Measurements from ENCODE around the gene RAB3GAP1. TPM values are rescaled to one million over a fixed set of nuclear protein-coding genes. Genes with fewer than 3 reads are reported as not detected.

The RAB3GAP1 gene
- total and polyA plus RNA-seq, 7 donors: 18.6 to 70.2 (median 54.5) TPM

DNA sequence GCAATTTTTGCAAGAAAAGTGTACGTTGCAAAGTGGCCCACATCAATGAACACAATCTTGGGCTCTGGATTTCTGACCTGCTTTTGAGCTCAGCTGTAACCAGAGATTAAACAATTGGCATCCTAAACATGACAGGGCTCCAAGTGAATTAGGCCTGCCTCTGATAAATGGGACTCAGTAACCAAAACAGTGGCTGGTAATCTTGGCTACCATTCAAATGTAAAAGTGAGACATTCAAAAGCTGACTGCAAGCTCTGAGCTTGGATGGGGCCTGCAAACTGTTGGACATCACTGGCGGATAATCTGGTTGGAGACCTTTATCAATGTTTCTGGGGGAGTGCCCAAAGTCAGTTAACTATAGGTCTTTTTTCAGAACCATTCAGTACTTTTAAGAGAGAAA lies 160.7 kb downstream of the RAB3GAP1 start:
- WGBS, 2 donors: 81 to 93% methylated on average over 2 of the region's 2 CpGs
- no peak for DNase-seq
- intact Hi-C loops (cut with DNase I): no loop called here

DNA sequence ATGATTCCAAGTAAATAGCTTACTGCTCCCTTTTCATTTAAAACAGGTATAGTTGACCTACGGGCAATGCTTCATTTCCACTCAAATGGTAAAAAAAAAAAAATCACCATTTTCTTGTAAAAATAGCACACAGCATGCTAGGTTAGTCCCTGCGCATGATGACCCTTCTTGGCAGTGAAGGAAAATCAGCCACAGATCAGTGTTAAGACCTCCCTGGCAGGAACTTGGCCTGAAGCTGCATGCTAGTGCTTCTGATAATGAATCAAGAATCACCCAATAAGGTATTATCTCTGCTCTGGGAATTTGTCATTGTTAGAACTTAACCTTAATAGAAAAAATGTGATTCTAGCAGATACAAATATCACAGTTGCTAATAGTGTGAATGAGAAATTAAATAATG lies 166.3 kb downstream of the RAB3GAP1 start:
- no peak overlapping the region for H3K27ac ChIP-seq
- intact Hi-C loops (cut with DNase I): no loop called here
- no peak for DNase-seq
- H3K27me3 ChIP-seq: no peaks in the 10 kb centered on the region
- no peaks in the 10 kb centered on the region for H3K36me3 ChIP-seq
- 96 to 97% methylated on average over 2 of the region's 2 CpGs for WGBS, 2 donors
- H3K4me3 ChIP-seq: no peak overlapping the region
- no peaks in the 10 kb centered on the region for H3K4me1 ChIP-seq
- H3K9me3 ChIP-seq: no peaks in the 10 kb centered on the region
- TF ChIP-seq, protein P1, sequence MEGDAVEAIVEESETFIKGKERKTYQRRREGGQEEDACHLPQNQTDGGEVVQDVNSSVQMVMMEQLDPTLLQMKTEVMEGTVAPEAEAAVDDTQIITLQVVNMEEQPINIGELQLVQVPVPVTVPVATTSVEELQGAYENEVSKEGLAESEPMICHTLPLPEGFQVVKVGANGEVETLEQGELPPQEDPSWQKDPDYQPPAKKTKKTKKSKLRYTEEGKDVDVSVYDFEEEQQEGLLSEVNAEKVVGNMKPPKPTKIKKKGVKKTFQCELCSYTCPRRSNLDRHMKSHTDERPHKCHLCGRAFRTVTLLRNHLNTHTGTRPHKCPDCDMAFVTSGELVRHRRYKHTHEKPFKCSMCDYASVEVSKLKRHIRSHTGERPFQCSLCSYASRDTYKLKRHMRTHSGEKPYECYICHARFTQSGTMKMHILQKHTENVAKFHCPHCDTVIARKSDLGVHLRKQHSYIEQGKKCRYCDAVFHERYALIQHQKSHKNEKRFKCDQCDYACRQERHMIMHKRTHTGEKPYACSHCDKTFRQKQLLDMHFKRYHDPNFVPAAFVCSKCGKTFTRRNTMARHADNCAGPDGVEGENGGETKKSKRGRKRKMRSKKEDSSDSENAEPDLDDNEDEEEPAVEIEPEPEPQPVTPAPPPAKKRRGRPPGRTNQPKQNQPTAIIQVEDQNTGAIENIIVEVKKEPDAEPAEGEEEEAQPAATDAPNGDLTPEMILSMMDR (IDR thresholded peaks at IDR 0.05): no peak
- no peak for TF ChIP-seq EP300 (IDR thresholded peaks at IDR 0.05)
- TF ChIP-seq POLR2A (IDR thresholded peaks at IDR 0.05): no peak
- no peak for TF ChIP-seq POLR2AphosphoS5 (IDR thresholded peaks at IDR 0.05)

More for the DNA sequence above, 160.7 kb downstream of the RAB3GAP1 start:
- TF ChIP-seq POLR2AphosphoS5 (IDR thresholded peaks at IDR 0.05): no peak
- TF ChIP-seq, protein P1 (IDR thresholded peaks at IDR 0.05): no peak
- TF ChIP-seq POLR2A (IDR thresholded peaks at IDR 0.05): no peak
- TF ChIP-seq EP300 (IDR thresholded peaks at IDR 0.05): no peak
- H3K4me3 ChIP-seq: no peak overlapping the region
- H3K9me3 ChIP-seq: no peaks in the 10 kb centered on the region
- H3K36me3 ChIP-seq: no peaks in the 10 kb centered on the region
- no peaks in the 10 kb centered on the region for H3K4me1 ChIP-seq
- H3K27me3 ChIP-seq: no peaks in the 10 kb centered on the region
- H3K27ac ChIP-seq: no peak overlapping the region

DNA sequence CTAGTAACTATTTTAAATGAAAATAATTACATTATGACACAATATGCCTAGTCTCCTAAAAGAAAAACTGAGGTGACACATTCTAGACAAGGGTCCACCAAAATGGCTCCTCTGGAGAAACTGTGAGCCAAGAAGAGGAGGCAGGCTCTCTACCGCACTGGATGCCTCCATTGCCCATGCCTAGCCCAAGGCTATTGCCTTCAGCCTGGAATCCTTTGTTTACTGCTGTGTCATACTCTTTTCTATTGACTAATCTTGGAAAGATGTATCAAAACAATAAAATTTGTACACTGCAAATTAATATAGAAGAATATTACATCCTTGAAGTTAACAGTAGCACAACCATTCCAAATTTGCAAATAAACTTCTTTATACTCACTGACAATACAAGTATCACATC lies 167.1 kb downstream of the RAB3GAP1 start:
- intact Hi-C loops (cut with DNase I): no loop called here
- H3K4me3 ChIP-seq: no peak overlapping the region
- no peaks in the 10 kb centered on the region for H3K27me3 ChIP-seq
- H3K36me3 ChIP-seq: no peaks in the 10 kb centered on the region
- DNase-seq: no peak
- H3K4me1 ChIP-seq: no peaks in the 10 kb centered on the region
- TF ChIP-seq EP300 (IDR thresholded peaks at IDR 0.05): no peak
- TF ChIP-seq POLR2A (IDR thresholded peaks at IDR 0.05): no peak
- no peak for TF ChIP-seq POLR2AphosphoS5 (IDR thresholded peaks at IDR 0.05)
- TF ChIP-seq, protein P1 (IDR thresholded peaks at IDR 0.05): no peak
- 97 to 100% methylated on average over 1 of the region's 1 CpG for WGBS, 2 donors
- no peaks in the 10 kb centered on the region for H3K9me3 ChIP-seq
- H3K27ac ChIP-seq: no peak overlapping the region

Small RNAs within 50 kb of the gene (small RNA-seq; reads per million reads assigned to genes)
- gene SNORA40B: 0 to 0.80 (median 0.75) reads per million in 3 donors

Other genes starting within 250 kb of the RAB3GAP1 start
- not detected for gene ACMSD, start 213.7 kb upstream of the RAB3GAP1 start, total RNA-seq
- gene ACMSD, start 213.7 kb upstream of the RAB3GAP1 start, polyA plus RNA-seq: not detected
- 10 to 100 TPM; 27.4 to 33.2 (median 32.1) TPM for gene CCNT2, start 133.5 kb upstream of the RAB3GAP1 start, total RNA-seq
- 10 to 100 TPM in 1 of 3 donors, 1 to 10 TPM in 2; 4.8 to 10.2 (median 5.1) TPM for gene CCNT2, start 133.5 kb upstream of the RAB3GAP1 start, polyA plus RNA-seq
- gene MAP3K19, start 4.8 kb upstream of the RAB3GAP1 start, total RNA-seq: not detected
- gene MAP3K19, start 4.8 kb upstream of the RAB3GAP1 start, polyA plus RNA-seq: not detected

Data from sigmoid colon (tissue), 7 donors.